HepG2 (cell line): ENCODE data around the gene KDM5A. TPM values are rescaled to one million over a fixed set of nuclear protein-coding genes. Genes with fewer than 3 reads are reported as not detected.

Experiments used
- ATAC-seq: fragments of 200-7000 bp; cut with Tn5 transposase; 3 replicates; pipeline ENCODE4 v1.9.1; 2020; ENCODE audit warnings: mild to moderate bottlenecking, moderate library complexity
- BruUV-seq: library from RNA; stranded (reverse); fragments of 400-500 nt; replicated peaks from 2 replicates; lab custom pipeline; 2021; lab: Mats Ljungman, UMichigan
- CTCF ChIA-PET: fragments of 300-600 bp; formaldehyde crosslinking; extraction: SDS; loops from one replicate; lab custom pipeline; 2021; ENCODE audit warnings: low total read pairs, inconsistent platforms, low intra/inter-chr PET ratio; lab: Yijun Ruan, JAX
- POLR2A ChIA-PET: fragments of 350-600 bp; sonication (Branson Sonifier 250); formaldehyde crosslinking; loops from one replicate; lab custom pipeline; 2020; ENCODE audit warnings: antibody characterized with exemption, inconsistent platforms; lab: Yijun Ruan, JAX
- DNase-seq: peaks from one replicate; pipeline ENCODE4 v3.0.0-alpha.2; 2015; ENCODE audit warnings: low spot score
- FAIRE-seq: peaks from 3 replicates; lab custom pipeline; 2011; peaks lifted over from hg19 to GRCh38; lab: Jason Lieb, UNC
- H2AFZ ChIP-seq: one replicate; pipeline ENCODE4 v1.6.1; 2011; ENCODE audit warnings: low read length, inconsistent platforms
- H3K27ac ChIP-seq: fragments of 300-600 bp; 3 replicates; pipeline ENCODE4 v1.8.0; 2011; ENCODE audit warnings: mixed run types, mild to moderate bottlenecking, mixed read lengths, low read length, inconsistent platforms; ENCODE audit not compliant: insufficient read depth; ENCODE audit errors: extremely low read length
- H3K27me3 ChIP-seq, 2 experiments: fragments of 200-600 bp in 1 of 2; 2 replicates in 1 of 2; 3 replicates in 1 of 2; pipeline versions ENCODE4 v1.6.0 to v1.8.0; 2011; ENCODE audit warnings: low read length in 2 of 2, mild to moderate bottlenecking in 2 of 2, moderate library complexity in 2 of 2, inconsistent platforms in 1 of 2; ENCODE audit not compliant: insufficient read depth in 2 of 2, control insufficient read depth in 1 of 2
- H3K36me3 ChIP-seq, 2 experiments: fragments of 200-600 bp in 1 of 2; replicated peaks in 1 of 2; 2 replicates in 1 of 2; 3 replicates in 1 of 2; pipeline versions ENCODE4 v1.5.1 to v1.8.0; 2011; ENCODE audit warnings: low read length in 2 of 2, inconsistent platforms in 1 of 2; ENCODE audit not compliant: insufficient read depth in 2 of 2, control insufficient read depth in 1 of 2
- H3K4me1 ChIP-seq: 2 replicates; pipeline ENCODE4 v1.5.1; 2012; ENCODE audit warnings: low read length, inconsistent platforms; ENCODE audit not compliant: insufficient read depth
- H3K4me2 ChIP-seq: 2 replicates; pipeline ENCODE4 v1.6.0; 2011; ENCODE audit warnings: low read depth, low read length, inconsistent platforms
- H3K4me3 ChIP-seq, 3 experiments: fragments of 200-600 bp in 1 of 3; sonication (generic), shearing (Covaris generic) in 1 of 3; replicated peaks in 1 of 3; 2 replicates each; pipeline ENCODE4 v1.5.1; 2011 to 2016; ENCODE audit warnings: low read length in 3 of 3, inconsistent platforms in 2 of 3, low read depth in 2 of 3, mild to moderate bottlenecking in 2 of 3, control low read depth in 1 of 3, mixed read lengths in 1 of 3; ENCODE audit not compliant: insufficient read depth in 1 of 3
- H3K79me2 ChIP-seq: one replicate; pipeline ENCODE4 v1.6.1; 2011; ENCODE audit warnings: low read length, inconsistent platforms; ENCODE audit not compliant: insufficient read depth
- H3K9ac ChIP-seq: 2 replicates; pipeline ENCODE4 v1.6.0; 2011; ENCODE audit warnings: mild to moderate bottlenecking, low read depth, low read length, inconsistent platforms; ENCODE audit not compliant: insufficient read depth
- H3K9me3 ChIP-seq: 2 replicates; pipeline ENCODE4 v1.5.1; 2012; ENCODE audit warnings: mild to moderate bottlenecking, low read length
- H4K20me1 ChIP-seq: 2 replicates; pipeline ENCODE4 v1.6.0; 2011; ENCODE audit warnings: inconsistent platforms, mild to moderate bottlenecking, low read length, moderate library complexity; ENCODE audit not compliant: insufficient read depth
- CERS6 ChIP-seq: sonication (generic); formaldehyde crosslinking; IDR thresholded peaks from 2 replicates; pipeline ENCODE4 v1.5.0; 2020; ENCODE audit warnings: missing genetic modification reagents
- DMTF1 ChIP-seq: sonication (generic); formaldehyde crosslinking; IDR thresholded peaks from 2 replicates; pipeline ENCODE4 v1.4.0; 2020; ENCODE audit warnings: mild to moderate bottlenecking, missing genetic modification reagents
- SAP130 ChIP-seq: IDR thresholded peaks from 2 replicates; pipeline ENCODE4 v1.6.1; 2016; ENCODE audit warnings: low read depth
- SKI ChIP-seq: fragments of 450-650 bp; IDR thresholded peaks from one replicate; pipeline ENCODE4 v1.6.1; 2018; ENCODE audit warnings: mild to moderate bottlenecking; ENCODE audit not compliant: partially characterized antibody
- ZNF75D ChIP-seq: sonication (generic); formaldehyde crosslinking; IDR thresholded peaks from 2 replicates; pipeline ENCODE4 v1.8.1; 2023; ENCODE audit warnings: missing genetic modification reagents, mild to moderate bottlenecking, borderline replicate concordance
- WGBS: methylation state at CpG from one replicate; pipeline ENCODE4 v1.1.6; 2017; ENCODE audit warnings: low lambda C conversion rate; 5-methylcytosine and 5-hydroxymethylcytosine counted together
- in situ Hi-C: cut with HindIII; loops from 2 replicates; pipeline ENCODE4 v1.10.0; 2017; ENCODE audit warnings: low pct_unique_long_range_greater_than_20kb; ENCODE audit not compliant: extremely low pct_ligation_motif_present
- intact Hi-C: fragments of 100-400 bp; cut with micrococcal nuclease; formaldehyde crosslinking; loops from one replicate; pipeline ENCODE4 v1.10.0; 2022; ENCODE audit not compliant: unreplicated experiment
- polyA plus RNA-seq, 8 experiments: library from polyadenylated mRNA; depleted of rRNA in 3 of 8; stranded (reverse) in 7 of 8; unstranded in 1 of 8; fragments of >200 nt; fragmentation: Illumina TruSeq in 4 of 8; extraction: Trizol in 4 of 8; gene quantifications; 2 replicates each; pipeline versions ENCODE4 v1.2.1 to v1.2.3, GENCODE V29; 2011 to 2016; ENCODE audit warnings: low read depth in 4 of 8, missing spikeins in 1 of 8, mixed read lengths in 1 of 8; ENCODE audit not compliant: insufficient read depth in 1 of 8
- total RNA-seq, 5 experiments: library from RNA; depleted of rRNA; stranded (reverse); fragments of >200 nt; fragmentation: Illumina TruSeq; extraction: Trizol; gene quantifications; 2 replicates each; pipeline ENCODE4 v1.2.3, GENCODE V29; 2016; ENCODE audit warnings: low read depth in 1 of 5
- TF ChIP-seq, protein P1 (sequence below): fragments of 450-650 bp; IDR thresholded peaks from 2 replicates; pipeline ENCODE4 v1.6.1; 2016
- TF ChIP-seq, protein P2 (sequence below): sonication (generic); formaldehyde crosslinking; IDR thresholded peaks from 2 replicates; pipeline ENCODE4 v1.4.0; 2020; ENCODE audit warnings: missing genetic modification reagents

Gene KDM5A
- total and polyA plus RNA-seq, 2 of the 13 experiments (the other 11 are each of a cell fraction or from before 2014, with no cell fraction given) = 12.0 to 29.2 TPM

DNA sequence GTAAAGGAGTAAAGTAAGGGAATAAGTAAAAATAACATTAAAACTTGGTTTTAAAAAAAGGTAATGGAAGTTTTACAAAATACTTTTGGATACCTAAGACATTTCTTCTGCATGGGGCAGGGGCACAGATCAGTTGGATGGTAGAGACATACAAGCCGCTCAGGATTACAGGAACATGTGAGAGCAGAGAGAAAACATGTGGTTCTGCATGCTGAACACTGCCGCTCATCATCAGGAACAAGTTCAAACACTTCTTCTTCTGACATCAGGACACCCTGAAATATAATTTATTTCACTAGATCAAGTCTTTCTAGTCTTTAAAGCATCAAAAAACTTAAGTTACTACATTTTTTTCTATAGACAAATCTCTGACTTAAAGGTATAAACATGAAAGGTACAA is 65.6 kb downstream of the KDM5A start:
- Histone ChIP-seq H4K20me1 (no peaks in the 10 kb centered on the region), H3K27me3 (no peaks in the 10 kb centered on the region), H2AFZ (no peak overlapping the region), H3K36me3 (peaks cover 23 to 75% of the 10 kb centered on the region in 2 experiments), H3K4me1 (no peaks in the 10 kb centered on the region), H3K4me2 (no peak overlapping the region), H3K9me3 (no peaks in the 10 kb centered on the region), H3K4me3 (no peak overlapping the region), H3K79me2 (no peaks in the 10 kb centered on the region), H3K9ac (no peak overlapping the region), H3K27ac (no peak overlapping the region)
- intact Hi-C loops = no loop called here
- 98% methylated on average over 2 of the region's 2 CpGs for WGBS
- BruUV-seq = no TSS peak
- ChIA-PET POLR2A (no interaction called here), CTCF (no interaction called here)
- in situ Hi-C loops = no loop called here
- TF ChIP-seq DMTF1 (CRISPR knock-in tag) (no peak), CERS6 (no peak), ZNF75D (CRISPR knock-in tag) (no peak), SAP130 (CRISPR knock-in tag) (no peak), SKI (no peak)
- TF ChIP-seq, protein P1, sequence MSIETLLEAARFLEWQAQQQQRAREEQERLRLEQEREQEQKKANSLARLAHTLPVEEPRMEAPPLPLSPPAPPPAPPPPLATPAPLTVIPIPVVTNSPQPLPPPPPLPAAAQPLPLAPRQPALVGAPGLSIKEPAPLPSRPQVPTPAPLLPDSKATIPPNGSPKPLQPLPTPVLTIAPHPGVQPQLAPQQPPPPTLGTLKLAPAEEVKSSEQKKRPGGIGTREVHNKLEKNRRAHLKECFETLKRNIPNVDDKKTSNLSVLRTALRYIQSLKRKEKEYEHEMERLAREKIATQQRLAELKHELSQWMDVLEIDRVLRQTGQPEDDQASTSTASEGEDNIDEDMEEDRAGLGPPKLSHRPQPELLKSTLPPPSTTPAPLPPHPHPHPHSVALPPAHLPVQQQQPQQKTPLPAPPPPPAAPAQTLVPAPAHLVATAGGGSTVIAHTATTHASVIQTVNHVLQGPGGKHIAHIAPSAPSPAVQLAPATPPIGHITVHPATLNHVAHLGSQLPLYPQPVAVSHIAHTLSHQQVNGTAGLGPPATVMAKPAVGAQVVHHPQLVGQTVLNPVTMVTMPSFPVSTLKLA = peak; percentile 89
- TF ChIP-seq, protein P2, sequence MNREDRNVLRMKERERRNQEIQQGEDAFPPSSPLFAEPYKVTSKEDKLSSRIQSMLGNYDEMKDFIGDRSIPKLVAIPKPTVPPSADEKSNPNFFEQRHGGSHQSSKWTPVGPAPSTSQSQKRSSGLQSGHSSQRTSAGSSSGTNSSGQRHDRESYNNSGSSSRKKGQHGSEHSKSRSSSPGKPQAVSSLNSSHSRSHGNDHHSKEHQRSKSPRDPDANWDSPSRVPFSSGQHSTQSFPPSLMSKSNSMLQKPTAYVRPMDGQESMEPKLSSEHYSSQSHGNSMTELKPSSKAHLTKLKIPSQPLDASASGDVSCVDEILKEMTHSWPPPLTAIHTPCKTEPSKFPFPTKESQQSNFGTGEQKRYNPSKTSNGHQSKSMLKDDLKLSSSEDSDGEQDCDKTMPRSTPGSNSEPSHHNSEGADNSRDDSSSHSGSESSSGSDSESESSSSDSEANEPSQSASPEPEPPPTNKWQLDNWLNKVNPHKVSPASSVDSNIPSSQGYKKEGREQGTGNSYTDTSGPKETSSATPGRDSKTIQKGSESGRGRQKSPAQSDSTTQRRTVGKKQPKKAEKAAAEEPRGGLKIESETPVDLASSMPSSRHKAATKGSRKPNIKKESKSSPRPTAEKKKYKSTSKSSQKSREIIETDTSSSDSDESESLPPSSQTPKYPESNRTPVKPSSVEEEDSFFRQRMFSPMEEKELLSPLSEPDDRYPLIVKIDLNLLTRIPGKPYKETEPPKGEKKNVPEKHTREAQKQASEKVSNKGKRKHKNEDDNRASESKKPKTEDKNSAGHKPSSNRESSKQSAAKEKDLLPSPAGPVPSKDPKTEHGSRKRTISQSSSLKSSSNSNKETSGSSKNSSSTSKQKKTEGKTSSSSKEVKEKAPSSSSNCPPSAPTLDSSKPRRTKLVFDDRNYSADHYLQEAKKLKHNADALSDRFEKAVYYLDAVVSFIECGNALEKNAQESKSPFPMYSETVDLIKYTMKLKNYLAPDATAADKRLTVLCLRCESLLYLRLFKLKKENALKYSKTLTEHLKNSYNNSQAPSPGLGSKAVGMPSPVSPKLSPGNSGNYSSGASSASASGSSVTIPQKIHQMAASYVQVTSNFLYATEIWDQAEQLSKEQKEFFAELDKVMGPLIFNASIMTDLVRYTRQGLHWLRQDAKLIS (CRISPR knock-in tag) = no peak
- no peak for ATAC-seq
- DNase-seq = no peak
- no peak for FAIRE-seq
